HCT116 (cell line): ENCODE measurements around the gene C1orf105. TPM values are rescaled to one million over a fixed set of nuclear protein-coding genes. Genes with fewer than 3 reads are reported as not detected.

Source experiments
- ATAC-seq: fragments of 200-7000 bp; cut with Tn5 transposase; 2 replicates; pipeline ENCODE4 v1.9.1; 2020; ENCODE audit warnings: mild to moderate bottlenecking, moderate library complexity
- BruUV-seq: library from RNA; stranded (reverse); fragments of 400-500 nt; replicated peaks from 2 replicates; lab custom pipeline; 2021; lab: Mats Ljungman, UMichigan
- CTCF ChIA-PET: fragments of 300-600 bp; sonication (Branson Sonifier 250); formaldehyde crosslinking; loops from one replicate; lab custom pipeline; 2021; ENCODE audit warnings: antibody characterized with exemption; lab: Charles Lee
- POLR2A ChIA-PET: fragments of 300-600, 350-600 bp; sonication (Branson Sonifier 250); formaldehyde crosslinking; loops from one replicate; lab custom pipeline; 2021; ENCODE audit warnings: antibody characterized with exemption; lab: Charles Lee
- RAD21 ChIA-PET, 2 experiments: fragments of 300-600 bp; sonication (Branson Sonifier 250); formaldehyde crosslinking; loops; one replicate each; lab custom pipeline; 2023; ENCODE audit warnings: low total read pairs in 2 of 2; ENCODE audit not compliant: uncharacterized antibody in 2 of 2, unreplicated experiment in 2 of 2, low non-redundant PET in 1 of 2; lab: Charles Lee
- DNase-seq: peaks from one replicate; pipeline ENCODE4 v3.0.0-alpha.2; 2010; ENCODE audit warnings: low read depth, low spot score
- H2AFZ ChIP-seq: fragments of 200-600 bp; shearing (Covaris generic), sonication (generic); 2 replicates; pipeline ENCODE4 v1.6.1; 2017; ENCODE audit warnings: low read depth, mixed run types, mixed read lengths, antibody characterized with exemption, low read length; ENCODE audit not compliant: poor library complexity, severe bottlenecking
- H3K27ac ChIP-seq: 2 replicates; pipeline ENCODE4 v1.5.1; 2012; ENCODE audit warnings: low read depth, low read length
- H3K27me3 ChIP-seq: fragments of 200-600 bp; sonication (generic); 2 replicates; pipeline ENCODE4 v1.6.1; 2016; ENCODE audit warnings: mixed run types, low read length, mixed read lengths; ENCODE audit not compliant: insufficient read depth
- H3K36me3 ChIP-seq, 2 experiments: fragments of 200-500 bp in 1 of 2; fragments of 200-600 bp in 1 of 2; sonication (Bioruptor generic) in 1 of 2; sonication (generic) in 1 of 2; 2 replicates each; pipeline versions ENCODE4 v1.5.1 to v1.6.1; 2014 to 2016; ENCODE audit warnings: low read length in 2 of 2, inconsistent platforms in 1 of 2, mixed read lengths in 1 of 2, mixed run types in 1 of 2; ENCODE audit not compliant: insufficient read depth in 2 of 2, control insufficient read depth in 1 of 2
- H3K4me1 ChIP-seq, 2 experiments: fragments of 200-600 bp in 1 of 2; sonication (generic) in 1 of 2; 2 replicates each; pipeline versions ENCODE4 v1.5.1 to v1.6.1; 2012 to 2017; ENCODE audit warnings: low read length in 2 of 2, inconsistent platforms in 1 of 2, mild to moderate bottlenecking in 1 of 2, mixed read lengths in 1 of 2, mixed run types in 1 of 2, moderate library complexity in 1 of 2; ENCODE audit not compliant: insufficient read depth in 2 of 2, control insufficient read depth in 1 of 2
- H3K4me2 ChIP-seq: fragments of 200-600 bp; sonication (generic); 2 replicates; pipeline ENCODE4 v1.6.1; 2017; ENCODE audit warnings: mixed run types, low read length, mixed read lengths
- H3K4me3 ChIP-seq, 2 experiments: fragments of 200-600 bp in 1 of 2; sonication (generic) in 1 of 2; replicated peaks in 1 of 2; 2 replicates each; pipeline ENCODE4 v1.5.1; 2011 to 2016; ENCODE audit warnings: low read length in 2 of 2, control low read depth in 1 of 2, low read depth in 1 of 2, mild to moderate bottlenecking in 1 of 2, mixed read lengths in 1 of 2, mixed run types in 1 of 2
- H3K79me2 ChIP-seq: fragments of 200-600 bp; sonication (generic); 2 replicates; pipeline ENCODE4 v1.6.1; 2017; ENCODE audit warnings: mild to moderate bottlenecking, mixed run types, low read length, moderate library complexity, mixed read lengths; ENCODE audit not compliant: insufficient read depth
- H3K9ac ChIP-seq: fragments of 200-600 bp; sonication (generic); 2 replicates; pipeline ENCODE4 v1.6.1; 2016; ENCODE audit warnings: low read length, mixed read lengths
- H3K9me2 ChIP-seq: fragments of 200-600 bp; sonication (generic), shearing (Covaris generic); 2 replicates; pipeline ENCODE4 v1.6.1; 2017; ENCODE audit warnings: mixed run types, mild to moderate bottlenecking, moderate library complexity; ENCODE audit not compliant: insufficient read depth
- H3K9me3 ChIP-seq, 2 experiments: fragments of 200-500 bp in 1 of 2; fragments of 200-600 bp in 1 of 2; sonication (Bioruptor generic) in 1 of 2; sonication (generic) in 1 of 2; 2 replicates each; pipeline ENCODE4 v1.6.1; 2014 to 2017; ENCODE audit warnings: low read length in 2 of 2, mixed read lengths in 2 of 2, inconsistent platforms in 1 of 2, low read depth in 1 of 2, mild to moderate bottlenecking in 1 of 2, mixed run types in 1 of 2, moderate library complexity in 1 of 2; ENCODE audit not compliant: control insufficient read depth in 1 of 2, insufficient read depth in 1 of 2
- H4K20me1 ChIP-seq: fragments of 200-600 bp; sonication (generic), shearing (Covaris generic); 2 replicates; pipeline ENCODE4 v1.6.1; 2017; ENCODE audit warnings: mixed run types, mild to moderate bottlenecking, moderate library complexity; ENCODE audit not compliant: insufficient read depth
- CBX3 ChIP-seq: IDR thresholded peaks from 2 replicates; pipeline ENCODE4 v1.6.1; 2012; ENCODE audit warnings: low read depth
- CEBPB ChIP-seq: IDR thresholded peaks from 2 replicates; pipeline ENCODE4 v1.6.1; 2012; ENCODE audit warnings: low read depth
- EGR1 ChIP-seq: IDR thresholded peaks from 2 replicates; pipeline ENCODE4 v1.6.1; 2012; ENCODE audit warnings: low read depth
- ELF1 ChIP-seq: IDR thresholded peaks from 2 replicates; pipeline ENCODE4 v1.6.1; 2012; ENCODE audit warnings: low read depth, borderline replicate concordance
- EZH2 ChIP-seq: fragments of 200-600 bp; sonication (generic); IDR thresholded peaks from 2 replicates; pipeline ENCODE4 v1.6.1; 2017; ENCODE audit warnings: antibody characterized with exemption, mixed run types
- EZH2phosphoT487 ChIP-seq: fragments of 200-600 bp; IDR thresholded peaks from 2 replicates; pipeline ENCODE4 v1.6.1; 2018; ENCODE audit warnings: antibody characterized with exemption, borderline replicate concordance
- FOSL1 ChIP-seq: IDR thresholded peaks from 2 replicates; pipeline ENCODE4 v1.6.1; 2012; ENCODE audit warnings: low read depth
- JUND ChIP-seq: IDR thresholded peaks from 2 replicates; pipeline ENCODE4 v1.6.1; 2012
- POLR2A ChIP-seq: IDR thresholded peaks from 2 replicates; pipeline ENCODE4 v1.7.0; 2011; ENCODE audit warnings: borderline replicate concordance; ENCODE audit not compliant: insufficient read depth, insufficient read length; ENCODE audit errors: extremely low read depth
- SIN3A ChIP-seq: IDR thresholded peaks from 2 replicates; pipeline ENCODE4 v1.6.1; 2012; ENCODE audit warnings: low read depth
- SP1 ChIP-seq: IDR thresholded peaks from 2 replicates; pipeline ENCODE4 v1.6.1; 2012; ENCODE audit warnings: low read depth
- SRF ChIP-seq: IDR thresholded peaks from 2 replicates; pipeline ENCODE4 v1.6.1; 2012; ENCODE audit warnings: low read depth
- TCF7L2 ChIP-seq: IDR thresholded peaks from 2 replicates; pipeline ENCODE4 v1.7.0; 2011; ENCODE audit warnings: borderline replicate concordance, inconsistent platforms; ENCODE audit not compliant: insufficient read depth, insufficient read length; ENCODE audit errors: extremely low read depth
- YY1 ChIP-seq: IDR thresholded peaks from 2 replicates; pipeline ENCODE4 v1.6.1; 2011; ENCODE audit warnings: low read length, low read depth, moderate library complexity, mild to moderate bottlenecking; ENCODE audit not compliant: insufficient replicate concordance; ENCODE audit errors: extremely low read depth
- ZFX ChIP-seq: fragments of 450-650 bp; IDR thresholded peaks from 2 replicates; pipeline ENCODE4 v1.6.1; 2017
- ZNF274 ChIP-seq: fragments of 200-500 bp; sonication (Bioruptor generic); IDR thresholded peaks from 2 replicates; pipeline ENCODE4 v1.6.1; 2014; ENCODE audit warnings: mild to moderate bottlenecking, low read depth, low read length, inconsistent platforms
- intact Hi-C: fragments of 100-400 bp; cut with micrococcal nuclease; formaldehyde crosslinking; loops from 2 replicates; pipeline ENCODE4 v1.10.0; 2022
- total RNA-seq: library from RNA; stranded (reverse); gene quantifications from one replicate; pipeline ENCODE4 v1.2.1, GENCODE V29; 2021; ENCODE audit not compliant: unreplicated experiment
- TF ChIP-seq, protein P1 (sequence below), 3 experiments: fragments of 200-600 bp in 1 of 3; sonication (generic) in 1 of 3; IDR thresholded peaks in 2 of 3; conservative IDR thresholded peaks in 1 of 3; 2 replicates each; pipeline ENCODE4 v1.5.1; 2012 to 2017; ENCODE audit warnings: low read depth in 2 of 3, low read length in 2 of 3, antibody characterized with exemption in 1 of 3, borderline replicate concordance in 1 of 3, control low read depth in 1 of 3, mild to moderate bottlenecking in 1 of 3, mixed read lengths in 1 of 3, mixed run types in 1 of 3, moderate library complexity in 1 of 3; ENCODE audit not compliant: insufficient read depth in 1 of 3

The C1orf105 gene
- total RNA-seq, 1 experiment from 2014 or later = not detected

DNA sequence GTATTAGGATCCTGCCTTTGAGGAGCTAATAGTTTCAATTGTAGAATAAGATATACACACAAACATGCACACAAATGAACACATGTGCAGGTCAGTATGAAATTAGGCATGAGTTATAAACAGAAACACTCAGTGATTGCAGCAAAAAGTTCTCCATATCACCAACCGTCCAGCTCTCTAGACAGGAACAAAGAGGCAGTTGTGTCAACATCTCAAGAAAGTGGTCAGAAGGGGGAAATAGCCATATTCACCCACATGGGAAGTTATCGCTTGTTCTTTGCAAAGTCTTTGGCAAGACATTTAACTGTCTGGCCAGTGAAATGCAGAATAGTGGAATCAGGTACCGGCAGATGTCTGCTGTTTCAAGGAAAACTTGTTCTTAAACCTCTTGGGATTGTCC lies 52.8 kb downstream of the C1orf105 start:
- Histone ChIP-seq H3K4me2 (no peak overlapping the region), H3K27me3 (no peaks in the 10 kb centered on the region), H3K79me2 (no peaks in the 10 kb centered on the region), H3K9ac (no peak overlapping the region), H2AFZ (peak overlapping the region; percentile 25), H3K9me3 (no peaks in the 10 kb centered on the region), H3K4me3 (no peak overlapping the region), H3K36me3 (no peaks in the 10 kb centered on the region), H3K27ac (no peak overlapping the region), H4K20me1 (no peaks in the 10 kb centered on the region), H3K9me2 (no peaks in the 10 kb centered on the region), H3K4me1 (peaks cover 17 to 35% of the 10 kb centered on the region in 2 experiments)
- no peak for ATAC-seq
- RAD21 ChIA-PET = no interaction called here
- BruUV-seq = no TSS peak
- intact Hi-C loops = no loop called here
- POLR2A ChIA-PET = no interaction called here
- no peak for TF ChIP-seq ELF1
- no peak for TF ChIP-seq SP1
- no peak for TF ChIP-seq FOSL1
- no peak for TF ChIP-seq JUND
- TF ChIP-seq, protein P1, sequence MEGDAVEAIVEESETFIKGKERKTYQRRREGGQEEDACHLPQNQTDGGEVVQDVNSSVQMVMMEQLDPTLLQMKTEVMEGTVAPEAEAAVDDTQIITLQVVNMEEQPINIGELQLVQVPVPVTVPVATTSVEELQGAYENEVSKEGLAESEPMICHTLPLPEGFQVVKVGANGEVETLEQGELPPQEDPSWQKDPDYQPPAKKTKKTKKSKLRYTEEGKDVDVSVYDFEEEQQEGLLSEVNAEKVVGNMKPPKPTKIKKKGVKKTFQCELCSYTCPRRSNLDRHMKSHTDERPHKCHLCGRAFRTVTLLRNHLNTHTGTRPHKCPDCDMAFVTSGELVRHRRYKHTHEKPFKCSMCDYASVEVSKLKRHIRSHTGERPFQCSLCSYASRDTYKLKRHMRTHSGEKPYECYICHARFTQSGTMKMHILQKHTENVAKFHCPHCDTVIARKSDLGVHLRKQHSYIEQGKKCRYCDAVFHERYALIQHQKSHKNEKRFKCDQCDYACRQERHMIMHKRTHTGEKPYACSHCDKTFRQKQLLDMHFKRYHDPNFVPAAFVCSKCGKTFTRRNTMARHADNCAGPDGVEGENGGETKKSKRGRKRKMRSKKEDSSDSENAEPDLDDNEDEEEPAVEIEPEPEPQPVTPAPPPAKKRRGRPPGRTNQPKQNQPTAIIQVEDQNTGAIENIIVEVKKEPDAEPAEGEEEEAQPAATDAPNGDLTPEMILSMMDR (IDR thresholded peaks at IDR 0.05 in 2 of 3, conservative IDR thresholded peaks at IDR 0.05 in 1 of 3; ENCODE audit: borderline replicate concordance in 1 of 3, insufficient read depth in 1 of 3, low read depth in 2 of 3, low read length in 2 of 3) = no peak
- no peak for TF ChIP-seq CEBPB
- TF ChIP-seq TCF7L2 = no peak
- TF ChIP-seq ZNF274 = no peak
- no peak for TF ChIP-seq CBX3
- DNase-seq = no peak
- CTCF ChIA-PET = no interaction called here

DNA sequence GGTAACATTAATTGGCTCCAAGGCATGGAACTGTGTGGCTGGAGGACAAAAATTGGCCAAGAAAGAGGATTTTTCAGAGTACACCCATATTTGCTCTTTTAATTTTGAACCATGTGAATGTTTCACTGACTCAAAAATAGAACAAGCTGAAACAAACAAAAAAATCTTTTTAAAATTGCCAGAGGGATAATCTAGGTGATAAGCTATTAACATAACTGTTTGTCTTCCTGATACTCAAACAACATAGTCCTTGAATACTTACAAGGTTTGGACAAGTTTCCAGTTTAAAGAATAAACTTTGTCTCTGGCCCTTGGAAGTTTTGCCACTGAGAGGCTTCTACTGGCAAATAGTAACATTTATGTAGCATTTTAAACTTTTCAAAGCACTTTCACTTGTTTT lies 53.4 kb downstream of the C1orf105 start:
- Histone ChIP-seq H4K20me1 (no peaks in the 10 kb centered on the region), H3K27ac (no peak overlapping the region), H3K9me3 (no peaks in the 10 kb centered on the region), H3K79me2 (no peaks in the 10 kb centered on the region), H3K36me3 (no peaks in the 10 kb centered on the region), H3K4me2 (no peak overlapping the region), H3K4me3 (no peak overlapping the region), H3K9me2 (no peaks in the 10 kb centered on the region), H3K4me1 (peaks cover 17 to 35% of the 10 kb centered on the region in 2 experiments), H3K9ac (no peak overlapping the region), H3K27me3 (no peaks in the 10 kb centered on the region), H2AFZ (peak overlapping the region; percentile 25)
- no peak for DNase-seq
- intact Hi-C loops = no loop called here
- no TSS peak for BruUV-seq
- POLR2A ChIA-PET = no interaction called here
- no peak for ATAC-seq
- CTCF ChIA-PET = no interaction called here
- RAD21 ChIA-PET = no interaction called here
- TF ChIP-seq ZFX = no peak
- no peak for TF ChIP-seq SP1
- no peak for TF ChIP-seq SRF
- TF ChIP-seq ELF1 = no peak
- TF ChIP-seq EZH2phosphoT487 = no peak
- TF ChIP-seq EZH2 = no peak
- TF ChIP-seq, protein P1 (IDR thresholded peaks at IDR 0.05 in 2 of 3, conservative IDR thresholded peaks at IDR 0.05 in 1 of 3; ENCODE audit: borderline replicate concordance in 1 of 3, insufficient read depth in 1 of 3, low read depth in 2 of 3, low read length in 2 of 3) = no peak
- TF ChIP-seq YY1 = no peak
- no peak for TF ChIP-seq POLR2A
- no peak for TF ChIP-seq EGR1
- no peak for TF ChIP-seq TCF7L2
- no peak for TF ChIP-seq SIN3A
